ENCODE data around the gene TMEM63B. TPM values are rescaled to one million over a fixed set of nuclear protein-coding genes. Genes with fewer than 3 reads are reported as not detected.

TMEM63B gene
- total and polyA plus RNA-seq, 2 of the 8 experiments (the other 6 are each of a cell fraction or from before 2014, with no cell fraction given), result 61.1 to 96.8 TPM

- no peak overlapping the region for H3K27ac ChIP-seq (ENCODE audit: low read depth, low read length)
Measured at GRCh38 chr6:44119704-44120262, 7.6 kb upstream of the TMEM63B start.

More at GRCh38 chr6:44119704-44120262, 7.6 kb upstream of the TMEM63B start:
- Histone ChIP-seq H3K14ac (ENCODE audit: insufficient read length) (no peak overlapping the region), H2BK5ac (ENCODE audit: low read depth, low read length) (no peak overlapping the region), H4K20me1 (replicated peaks in 1 of 2; ENCODE audit: control insufficient read depth in 1 of 2, insufficient read depth in 2 of 2, low read length in 2 of 2) (peaks cover 25 to 27% of the 10 kb centered on the region in 2 experiments), H3K79me1 (ENCODE audit: low read depth, low read length) (peaks cover 15% of the 10 kb centered on the region), H2AK5ac (ENCODE audit: low read depth, low read length) (no peak overlapping the region), H3K27me3 (replicated peaks in 1 of 4; ENCODE audit: control insufficient read depth in 3 of 4, extremely low read depth in 1 of 4, insufficient read depth in 3 of 4, low read length in 3 of 4) (no peaks in the 10 kb centered on the region), H3K4me2 (ENCODE audit: insufficient read depth in 1 of 2, low read depth in 2 of 2, low read length in 2 of 2) (no peak overlapping the region), H4K5ac (ENCODE audit: insufficient read length, low read depth, low read length) (no peak overlapping the region), H3K9me3 (ENCODE audit: insufficient read depth in 2 of 2, low read depth in 1 of 2, low read length in 1 of 2) (no peaks in the 10 kb centered on the region), H3K36me3 (ENCODE audit: control insufficient read depth in 2 of 4, insufficient read depth in 4 of 4, low read length in 3 of 4) (peaks cover 0 to 6% (median 2%) of the 10 kb centered on the region in 4 experiments; a peak in 5 of 8 replicates), H3K4me1 (replicated peaks in 1 of 4; ENCODE audit: control insufficient read depth in 3 of 4, insufficient read depth in 4 of 4, low read length in 3 of 4) (peaks cover 1 to 11% (median 9%) of the 10 kb centered on the region in 4 experiments; a peak in 4 of 7 replicates), H2BK120ac (replicated peaks; ENCODE audit: low read depth, low read length) (no peak overlapping the region), H3K9ac (replicated peaks in 1 of 4; ENCODE audit: extremely low read depth in 1 of 4, low read depth in 3 of 4, low read length in 3 of 4) (no peak overlapping the region), H3K56ac (replicated peaks; ENCODE audit: insufficient read length, low read depth, low read length) (no peak overlapping the region), H4K8ac (ENCODE audit: extremely low read depth, insufficient read depth, low read length) (no peak overlapping the region), H2BK15ac (ENCODE audit: low read length) (no peak overlapping the region), H3K18ac (ENCODE audit: extremely low read depth, low read length) (no peak overlapping the region), H3K23me2 (ENCODE audit: low read depth, low read length) (no peaks in the 10 kb centered on the region), H3K79me2 (ENCODE audit: control insufficient read depth in 1 of 2, insufficient read depth in 2 of 2, low read length in 2 of 2) (peaks cover 53 to 97% of the 10 kb centered on the region in 2 experiments), H4K91ac (replicated peaks; ENCODE audit: insufficient read length, low read length) (no peak overlapping the region), H3K4ac (replicated peaks; ENCODE audit: insufficient read length, low read depth, low read length) (no peak overlapping the region), H2AFZ (ENCODE audit: low read length) (no peak overlapping the region), H2BK20ac (ENCODE audit: low read length) (no peak overlapping the region), H3K23ac (ENCODE audit: insufficient read length) (no peak overlapping the region), H3K4me3 (ENCODE audit: extremely low read depth in 1 of 4, insufficient read depth in 2 of 4, low read depth in 3 of 4, low read length in 4 of 4) (no peak overlapping the region), H2BK12ac (ENCODE audit: low read depth, low read length) (no peak overlapping the region)
- ChIA-PET CTCF (ENCODE audit: partially characterized antibody) (interaction anchor here (1.3 to 22.5 kb wide), 4 partner anchors 9 to 43 kb away, joined by 3 to 255 read pairs (median 4); no protein-coding TSS in a partner anchor), POLR2A (ENCODE audit: partially characterized antibody) (interaction anchor here (1.0 to 1.6 kb wide), 5 partner anchors 10 to 127 kb away, joined by 3 to 6 read pairs (median 3); partner anchors contain the start of gene HSP90AB1)
- no peak for TF ChIP-seq JUND (IDR thresholded peaks at IDR 0.05; ENCODE audit: low read length)
- 79% methylated on average over 5 of the region's 5 CpGs; no CpG with 5 or more reads in 1 of the 2 experiments for WGBS, 2 experiments (ENCODE audit: extremely low coverage in 1 of 2, insufficient coverage in 1 of 2, insufficient read length in 1 of 2, insufficient replicate concordance in 2 of 2, low coverage in 1 of 2, low lambda C conversion rate in 2 of 2, missing lambda C conversion rate in 1 of 2)
- FAIRE-seq (no peak), DNase-seq (ENCODE audit: low read depth in 1 of 2, low spot score in 2 of 2) (no peak)

All from H1 (cell line).